Adipocyte (in vitro differentiated cells): ENCODE measurements around the gene KLC4.
"Not testable (repeated sequence)": the region's sequence is repeated elsewhere in the genome, so short reads cannot be mapped to it uniquely, and the experiment has no call there.

Source experiments
- DNase-seq: peaks from one replicate; pipeline ENCODE4 v3.0.0-alpha.2; 2015; ENCODE audit warnings: low read depth
- H3K27me3 ChIP-seq: replicated peaks from 2 replicates; pipeline ENCODE4 v1.7.0; 2013; ENCODE audit warnings: mild to moderate bottlenecking, low read length, moderate library complexity; ENCODE audit not compliant: control insufficient read depth, insufficient read depth
- H3K36me3 ChIP-seq: 2 replicates; pipeline ENCODE4 v1.7.0; 2013; ENCODE audit warnings: low read length, mild to moderate bottlenecking, moderate library complexity; ENCODE audit not compliant: control insufficient read depth, insufficient read depth, severe bottlenecking
- H3K4me1 ChIP-seq: 2 replicates; pipeline ENCODE4 v1.7.0; 2013; ENCODE audit warnings: mild to moderate bottlenecking, low read length, moderate library complexity; ENCODE audit not compliant: control insufficient read depth, insufficient read depth
- H3K4me3 ChIP-seq: 2 replicates; pipeline ENCODE4 v1.7.0; 2013; ENCODE audit warnings: mild to moderate bottlenecking, low read length, moderate library complexity
- H3K9ac ChIP-seq: 2 replicates; pipeline ENCODE4 v1.7.0; 2013; ENCODE audit warnings: mild to moderate bottlenecking, low read length, moderate library complexity
- H3K9me3 ChIP-seq: 2 replicates; pipeline ENCODE4 v1.7.0; 2013; ENCODE audit warnings: mild to moderate bottlenecking, low read length, moderate library complexity; ENCODE audit not compliant: control insufficient read depth

The KLC4 gene

DNA sequence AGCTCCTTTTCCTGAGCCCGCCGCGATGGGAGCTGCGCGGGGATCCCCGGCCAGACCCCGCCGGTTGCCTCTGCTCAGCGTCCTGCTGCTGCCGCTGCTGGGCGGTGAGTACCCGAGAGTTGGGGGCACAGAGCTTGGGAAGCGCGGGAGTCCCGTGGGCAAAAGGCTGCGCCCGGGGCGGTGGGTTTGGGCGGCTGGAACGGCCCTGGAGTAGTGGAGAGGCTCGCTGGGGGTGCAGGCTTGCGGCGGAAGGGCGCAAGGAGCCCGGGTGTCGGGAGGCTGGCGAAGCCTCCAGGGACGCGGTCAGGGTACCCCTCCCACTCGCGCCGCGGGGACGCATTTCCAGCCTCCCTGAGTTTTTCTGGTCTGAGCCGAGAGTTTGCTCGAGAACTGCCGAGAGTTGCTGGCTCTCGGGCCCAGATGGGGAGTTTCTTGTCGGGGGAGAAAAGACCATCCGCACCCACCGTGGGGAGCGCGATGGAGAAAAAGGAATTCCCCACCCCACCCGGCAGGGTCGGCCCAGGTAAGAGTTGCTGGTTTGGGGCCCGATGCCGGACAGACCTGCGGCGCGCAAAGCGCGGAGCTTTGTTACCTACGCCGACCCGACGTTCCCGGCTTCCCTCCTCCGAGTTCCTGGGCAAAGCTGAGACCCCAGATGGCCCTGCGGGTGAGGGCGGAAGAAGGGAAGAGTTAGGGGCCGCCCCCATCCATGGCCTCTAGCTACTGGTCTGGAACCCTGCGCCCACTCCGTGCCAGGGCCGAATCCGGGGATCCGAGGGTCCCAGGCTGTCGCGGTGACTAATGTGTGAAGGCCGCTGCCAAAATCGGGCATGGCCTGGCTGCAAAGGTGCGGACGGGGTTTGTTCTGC is 17.3 kb downstream of the KLC4 start:
- Histone ChIP-seq H3K9ac (peak overlapping the region; percentile 89), H3K36me3 (peaks cover 9% of the 10 kb centered on the region), H3K9me3 (no peaks in the 10 kb centered on the region), H3K4me3 (peak overlapping the region; percentile 89), H3K4me1 (peaks cover 12% of the 10 kb centered on the region), H3K27me3 (no peaks in the 10 kb centered on the region)
- peak; percentile 67 for DNase-seq

DNA sequence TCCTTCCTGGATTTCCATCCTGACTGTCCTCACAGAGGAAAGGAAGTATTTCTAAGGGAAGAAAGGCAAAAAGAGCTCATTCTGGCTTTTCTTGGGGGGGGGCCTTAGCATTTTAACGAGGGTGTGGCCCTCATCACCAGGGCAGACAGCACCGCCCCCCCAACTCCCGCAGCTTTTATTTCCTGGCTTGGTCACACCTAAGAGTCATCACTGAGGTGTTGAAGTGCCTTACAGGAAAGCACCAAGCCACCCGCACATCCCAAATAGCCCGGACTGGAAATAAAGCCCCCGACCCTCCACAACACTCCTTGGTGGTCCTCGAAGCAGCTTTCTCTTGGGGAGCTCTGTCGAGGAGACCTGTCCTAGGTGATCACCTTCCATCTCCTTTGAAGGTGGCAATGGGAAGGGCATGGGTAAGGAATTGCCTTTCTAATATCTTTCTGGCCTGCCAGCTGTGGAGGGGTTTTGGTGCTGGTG is 17.9 kb downstream of the KLC4 start:
- Histone ChIP-seq H3K27me3 (no peaks in the 10 kb centered on the region), H3K9ac (peak overlapping the region; percentile 89), H3K9me3 (no peaks in the 10 kb centered on the region), H3K36me3 (peaks cover 5% of the 10 kb centered on the region), H3K4me1 (peaks cover 12% of the 10 kb centered on the region), H3K4me3 (peak overlapping the region; percentile 89)
- no peak for DNase-seq

DNA sequence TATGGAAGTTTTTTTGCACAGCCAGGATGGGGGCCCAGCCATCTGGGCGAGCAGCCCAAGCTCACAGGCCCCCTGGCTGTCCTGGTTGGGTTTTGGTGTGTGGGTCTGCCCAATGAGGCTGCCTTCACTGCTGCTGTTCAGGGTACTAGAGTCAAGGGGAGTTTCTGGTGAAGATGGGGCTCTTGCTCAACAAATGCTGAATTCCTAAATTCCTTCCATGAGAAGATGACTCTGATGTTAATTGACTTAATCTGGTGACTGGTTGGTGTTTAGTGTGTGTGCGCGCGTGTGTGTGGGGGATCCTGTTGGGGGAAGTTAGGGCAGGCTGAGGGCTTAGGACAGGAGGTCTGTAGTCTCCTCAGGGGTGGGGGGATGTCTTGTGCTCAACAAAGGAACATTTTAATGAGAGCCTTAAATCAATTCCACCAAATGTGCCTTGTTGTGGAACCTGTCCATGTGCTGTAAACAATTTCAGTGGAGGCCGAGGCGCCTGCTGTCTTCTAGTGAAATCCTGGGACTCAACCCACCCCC is 18.6 kb downstream of the KLC4 start:
- Histone ChIP-seq H3K4me1 (peaks cover 12% of the 10 kb centered on the region), H3K36me3 (peaks cover 5% of the 10 kb centered on the region), H3K4me3 (peak overlapping the region; percentile 89), H3K27me3 (no peaks in the 10 kb centered on the region), H3K9me3 (no peaks in the 10 kb centered on the region), H3K9ac (no peak overlapping the region)
- peak; percentile 64 for DNase-seq

DNA sequence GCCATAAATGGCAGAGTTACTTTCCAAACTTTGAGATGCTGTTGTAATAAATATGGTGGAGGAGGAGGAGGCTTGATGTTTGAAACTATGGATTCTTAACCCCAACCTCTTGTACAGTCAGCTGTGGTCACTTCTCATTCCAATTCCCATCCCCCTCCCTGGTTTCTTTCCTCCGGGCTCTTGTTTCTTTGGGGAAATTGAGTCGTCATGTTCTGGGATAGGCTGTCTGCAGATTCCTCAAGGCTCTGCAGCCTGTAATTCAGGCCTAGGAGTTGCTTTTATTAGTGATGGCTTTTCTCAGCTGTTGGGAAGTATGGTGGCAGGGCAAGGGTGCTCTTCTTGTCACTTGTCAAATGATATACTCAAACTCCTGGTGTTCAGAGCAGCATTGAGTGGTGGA is 19.3 kb downstream of the KLC4 start:
- peak; percentile 86 for DNase-seq
- Histone ChIP-seq H3K4me3 (no peak overlapping the region), H3K9me3 (no peaks in the 10 kb centered on the region), H3K9ac (no peak overlapping the region), H3K4me1 (peaks cover 12% of the 10 kb centered on the region), H3K27me3 (no peaks in the 10 kb centered on the region), H3K36me3 (peaks cover 4% of the 10 kb centered on the region)

DNA sequence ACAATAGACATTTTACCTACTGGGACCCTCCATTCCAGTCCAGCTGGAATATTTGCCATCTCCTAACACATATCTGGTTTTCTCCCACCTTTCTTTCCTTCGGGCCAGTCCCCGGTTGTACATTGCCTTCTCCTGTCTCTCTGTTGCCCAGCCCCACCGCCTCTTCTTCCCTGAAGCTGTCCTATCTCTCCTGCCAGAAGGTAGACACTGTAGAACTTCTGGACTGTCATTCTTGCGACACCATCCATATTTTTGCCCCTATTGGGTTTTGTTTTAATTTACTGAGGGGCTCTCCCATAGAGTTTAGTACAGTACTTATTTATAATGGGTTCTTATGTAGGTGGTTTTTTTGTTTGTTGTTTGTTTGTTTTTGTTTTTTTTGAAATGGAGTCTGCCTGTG is 21.6 kb downstream of the KLC4 start:
- Histone ChIP-seq H3K36me3 (no peaks in the 10 kb centered on the region), H3K9me3 (no peaks in the 10 kb centered on the region), H3K4me1 (peaks cover 9% of the 10 kb centered on the region), H3K9ac (no peak overlapping the region), H3K4me3 (no peak overlapping the region), H3K27me3 (no peaks in the 10 kb centered on the region)
- DNase-seq, result no peak

DNA sequence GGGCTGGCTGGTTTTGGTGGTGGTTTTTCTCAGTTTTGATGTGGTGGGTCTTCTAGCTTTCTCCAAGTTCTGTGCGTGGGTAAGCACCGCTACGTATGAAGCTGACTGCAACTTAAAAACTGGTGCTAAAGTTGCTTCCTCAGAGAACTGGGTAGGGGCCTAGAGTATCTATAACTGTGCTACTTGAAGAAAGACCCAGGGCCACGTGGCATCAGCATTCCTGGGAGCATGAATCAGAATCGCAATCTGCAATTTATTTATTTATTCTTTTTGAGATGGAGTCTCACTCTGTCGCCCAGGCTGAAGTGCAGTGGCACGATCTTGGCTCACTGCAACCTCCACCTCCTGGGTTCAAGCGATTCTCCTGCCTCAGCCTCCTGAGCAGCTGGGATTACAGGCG is 22.5 kb downstream of the KLC4 start:
- DNase-seq, result peak; percentile 49
- not testable (repeated sequence) for H3K9me3 ChIP-seq, H3K4me3 ChIP-seq, H3K27me3 ChIP-seq, H3K9ac ChIP-seq, H3K36me3 ChIP-seq
- H3K4me1 ChIP-seq, result peaks cover 11% of the 10 kb centered on the region

DNA sequence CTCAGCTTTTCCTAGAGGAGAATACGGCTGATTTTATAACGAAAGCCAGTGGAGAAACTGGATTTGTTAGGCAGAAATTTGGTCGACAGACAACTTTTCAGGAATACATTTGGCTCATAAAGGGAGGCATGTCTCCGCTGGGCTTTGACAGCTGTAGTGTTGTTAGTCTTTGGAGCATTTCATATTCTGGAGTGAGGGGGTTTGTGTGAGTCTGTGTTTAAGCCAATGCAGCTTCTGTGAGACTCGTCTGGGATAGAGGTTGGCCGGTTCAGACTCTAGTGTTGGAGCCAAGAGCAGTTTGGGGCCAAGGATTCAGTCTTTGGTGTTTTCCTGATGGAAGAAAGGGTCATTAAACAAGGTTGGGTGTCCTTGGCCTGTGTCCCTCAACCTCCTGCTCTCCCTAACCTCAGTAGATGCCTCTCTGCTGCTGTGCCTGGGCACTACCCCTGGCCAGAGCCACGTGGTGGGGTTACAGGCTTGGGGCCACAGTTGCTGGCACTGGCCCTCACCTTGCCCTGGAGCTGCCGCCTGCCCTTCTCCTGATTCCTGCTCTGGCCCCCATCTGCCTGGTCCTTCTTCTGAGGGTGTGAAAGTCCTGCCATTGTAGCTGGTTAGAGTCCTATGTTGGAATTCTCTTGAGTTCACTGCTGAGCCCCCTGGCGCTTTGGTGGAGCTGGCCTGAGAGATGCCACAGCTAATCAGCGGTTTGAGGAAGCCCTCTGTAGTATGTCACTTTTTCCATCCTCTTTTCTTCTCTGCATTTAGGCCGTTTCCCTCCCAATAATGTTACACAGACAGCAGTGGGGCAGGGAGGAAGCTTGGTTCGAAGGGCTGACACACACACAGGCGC is 23.6 kb downstream of the KLC4 start:
- Histone ChIP-seq H3K9me3 (no peaks in the 10 kb centered on the region), H3K9ac (no peak overlapping the region), H3K27me3 (no peaks in the 10 kb centered on the region), H3K36me3 (no peaks in the 10 kb centered on the region), H3K4me1 (peaks cover 5% of the 10 kb centered on the region), H3K4me3 (no peak overlapping the region)
- no peak for DNase-seq

DNA sequence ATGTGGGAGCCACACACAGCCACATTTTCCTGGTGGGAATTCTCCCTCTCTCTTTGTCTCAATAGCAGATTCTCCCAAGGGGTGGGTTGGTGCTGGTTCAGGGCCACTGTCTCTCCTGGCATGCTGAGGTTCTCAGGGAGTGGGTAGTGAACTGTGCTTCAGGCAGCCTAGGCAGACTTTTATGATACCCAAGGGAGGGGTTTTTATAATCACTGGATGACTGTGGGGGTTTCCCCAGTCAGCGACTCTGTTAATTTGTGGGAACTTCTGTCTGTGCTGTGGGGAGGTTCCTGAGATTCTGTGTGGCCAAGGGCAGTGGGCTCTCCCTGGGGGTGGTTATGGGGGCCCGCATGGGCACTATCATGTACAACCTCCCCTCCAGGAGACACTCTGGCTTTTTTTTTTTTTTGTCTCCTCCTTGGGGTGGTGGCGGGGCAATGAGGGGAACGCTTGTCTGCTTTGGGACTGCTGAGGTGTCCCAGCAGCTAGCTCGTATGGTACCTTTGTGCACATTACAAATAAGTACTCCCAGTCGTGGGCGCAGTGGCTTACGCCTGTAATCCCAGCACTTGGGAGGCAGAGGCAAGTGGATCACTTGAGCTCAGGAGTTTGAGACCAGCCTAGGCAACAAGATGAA is 26.7 kb downstream of the KLC4 start:
- Histone ChIP-seq H3K9me3 (no peaks in the 10 kb centered on the region), H3K4me1 (peaks cover 5% of the 10 kb centered on the region), H3K9ac (no peak overlapping the region), H3K36me3 (no peaks in the 10 kb centered on the region), H3K4me3 (no peak overlapping the region), H3K27me3 (no peaks in the 10 kb centered on the region)
- DNase-seq, result no peak

DNA sequence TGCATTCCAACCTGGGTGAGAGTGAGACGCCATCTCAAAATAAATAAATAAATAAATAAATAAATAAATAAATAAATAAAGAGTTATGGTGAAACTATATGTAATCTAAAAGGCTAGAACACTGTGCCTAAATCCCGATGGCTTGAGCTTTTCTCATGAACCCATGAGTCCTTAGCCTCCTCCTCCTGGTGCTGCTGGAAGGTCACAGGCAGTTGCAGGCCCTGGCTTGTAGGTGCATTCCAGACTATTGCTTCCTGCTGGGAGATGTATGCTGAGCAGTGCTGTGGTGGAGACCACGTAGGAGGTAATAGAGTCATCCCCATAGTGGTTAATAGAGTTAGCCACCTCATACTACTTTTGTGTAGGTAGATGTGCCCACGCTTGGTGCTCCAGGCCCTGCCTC is 29.2 kb downstream of the KLC4 start:
- DNase-seq, result no peak
- Histone ChIP-seq H3K9me3 (no peaks in the 10 kb centered on the region), H3K4me3 (no peak overlapping the region), H3K27me3 (no peaks in the 10 kb centered on the region), H3K4me1 (peaks cover 9% of the 10 kb centered on the region), H3K9ac (no peak overlapping the region), H3K36me3 (no peaks in the 10 kb centered on the region)

DNA sequence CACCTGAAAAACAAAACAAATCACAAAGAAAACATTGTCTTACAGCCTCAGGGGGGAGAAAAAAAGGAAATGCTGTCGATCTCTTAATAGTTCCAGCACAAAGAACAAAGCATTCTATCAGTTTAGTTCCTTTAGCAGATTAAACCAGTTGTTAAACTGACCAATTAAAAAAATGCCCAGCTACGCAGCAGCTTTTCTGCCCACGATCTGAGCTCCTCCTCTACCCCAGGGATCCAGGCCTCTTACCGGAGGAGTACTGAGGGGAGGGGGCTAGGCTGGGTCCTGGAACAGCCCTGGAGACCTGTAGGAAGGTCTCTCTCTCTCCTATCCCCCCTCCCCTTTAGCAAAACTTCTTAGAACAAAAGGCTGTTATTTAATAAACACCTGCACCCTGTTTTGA is 30.0 kb downstream of the KLC4 start:
- no peak for DNase-seq
- no peak overlapping the region for H3K4me3 ChIP-seq

More for the DNA sequence above, 30.0 kb downstream of the KLC4 start:
- no peaks in the 10 kb centered on the region for H3K27me3 ChIP-seq
- peaks cover 15% of the 10 kb centered on the region for H3K4me1 ChIP-seq
- no peaks in the 10 kb centered on the region for H3K9me3 ChIP-seq
- no peaks in the 10 kb centered on the region for H3K36me3 ChIP-seq
- H3K9ac ChIP-seq, result no peak overlapping the region
